Lower leg skin (tissue), 3 donors: ENCODE results near the gene HOXB1.

Experiments used
- POLR2A ChIP-seq, 2 donors: fragments of 450-650 bp; IDR thresholded peaks; one replicate each; pipeline ENCODE4 v1.6.1; 2016 to 2017; ENCODE audit warnings: antibody characterized with exemption in 2 of 2, mild to moderate bottlenecking in 1 of 2, moderate library complexity in 1 of 2
- TF ChIP-seq, protein P1 (sequence below), 3 donors: fragments of 450-650 bp; IDR thresholded peaks; one replicate each; pipeline ENCODE4 v1.5.1; 2016; ENCODE audit warnings: antibody characterized with exemption in 3 of 3, mild to moderate bottlenecking in 3 of 3, moderate library complexity in 2 of 3

DNA sequence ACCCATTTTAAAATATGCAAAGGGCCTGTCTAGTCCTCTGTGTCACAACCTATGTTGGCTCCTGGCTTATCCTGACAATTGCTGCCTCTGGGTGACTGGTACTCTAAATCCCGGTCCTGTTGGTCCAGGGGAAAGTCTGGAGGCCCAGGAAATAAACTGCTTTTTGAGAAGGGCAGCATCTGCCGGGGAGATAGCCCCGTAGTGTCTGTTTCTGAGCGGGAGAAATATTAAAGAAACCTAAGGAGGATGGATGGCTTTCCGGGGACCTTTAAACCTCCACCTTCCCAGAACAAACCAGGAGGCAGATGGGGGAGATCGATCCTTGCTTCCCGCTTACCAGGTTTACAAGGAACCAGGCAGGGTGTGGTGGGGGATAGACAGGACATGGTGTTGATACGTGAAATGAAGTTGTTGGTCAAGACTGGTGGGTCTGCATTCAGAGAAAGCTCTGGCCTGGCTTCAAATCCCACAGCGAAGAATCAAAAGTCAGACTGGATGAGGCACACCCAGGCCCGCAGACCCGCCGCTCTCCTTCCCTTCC is 10.3 kb upstream of the HOXB1 start:
- TF ChIP-seq, protein P1, sequence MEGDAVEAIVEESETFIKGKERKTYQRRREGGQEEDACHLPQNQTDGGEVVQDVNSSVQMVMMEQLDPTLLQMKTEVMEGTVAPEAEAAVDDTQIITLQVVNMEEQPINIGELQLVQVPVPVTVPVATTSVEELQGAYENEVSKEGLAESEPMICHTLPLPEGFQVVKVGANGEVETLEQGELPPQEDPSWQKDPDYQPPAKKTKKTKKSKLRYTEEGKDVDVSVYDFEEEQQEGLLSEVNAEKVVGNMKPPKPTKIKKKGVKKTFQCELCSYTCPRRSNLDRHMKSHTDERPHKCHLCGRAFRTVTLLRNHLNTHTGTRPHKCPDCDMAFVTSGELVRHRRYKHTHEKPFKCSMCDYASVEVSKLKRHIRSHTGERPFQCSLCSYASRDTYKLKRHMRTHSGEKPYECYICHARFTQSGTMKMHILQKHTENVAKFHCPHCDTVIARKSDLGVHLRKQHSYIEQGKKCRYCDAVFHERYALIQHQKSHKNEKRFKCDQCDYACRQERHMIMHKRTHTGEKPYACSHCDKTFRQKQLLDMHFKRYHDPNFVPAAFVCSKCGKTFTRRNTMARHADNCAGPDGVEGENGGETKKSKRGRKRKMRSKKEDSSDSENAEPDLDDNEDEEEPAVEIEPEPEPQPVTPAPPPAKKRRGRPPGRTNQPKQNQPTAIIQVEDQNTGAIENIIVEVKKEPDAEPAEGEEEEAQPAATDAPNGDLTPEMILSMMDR (IDR thresholded peaks at IDR 0.05): no peak
- no peak for TF ChIP-seq POLR2A (IDR thresholded peaks at IDR 0.05)
